Measurements from ENCODE around the gene LENG1.
A peak's percentile ranks its signal among the peaks of the same experiment; 100 is the strongest.

The LENG1 gene

GRCh38 chr19:54121259-54121658 lies 38.3 kb downstream of the LENG1 start:
- no peaks in the 10 kb centered on the region for H3K9me3 ChIP-seq
- no peaks in the 10 kb centered on the region for H3K27me3 ChIP-seq
- no peak overlapping the region for H3K4me3 ChIP-seq
- no peak for TF ChIP-seq Cebpa-rat (IDR thresholded peaks at IDR 0.05)
- no peak overlapping the region for H3K4me2 ChIP-seq
- peaks cover 86% of the 10 kb centered on the region for H3K36me3 ChIP-seq
- H3K27ac ChIP-seq: no peak overlapping the region
- peaks cover 11% of the 10 kb centered on the region for H3K4me1 ChIP-seq
- H4K20me1 ChIP-seq: 0 out of 2 replicates have a peak, but pooled peaks cover 14% of the 10 kb centered on the region
- H3K9ac ChIP-seq: no peak overlapping the region

- Histone ChIP-seq H3K27me3 (no peaks in the 10 kb centered on the region), H3K4me3 (peak within 1 kb of the TSS; percentile 94), H3K4me2 (peak within 1 kb of the TSS; percentile 94), H3K27ac (peak within 1 kb of the TSS; percentile 91), H3K9me3 (no peaks in the 10 kb centered on the region), H3K36me3 (peaks cover 61% of the 10 kb centered on the region), H4K20me1 (peaks cover 30% of the 10 kb centered on the region), H3K9ac (peak within 1 kb of the TSS; percentile 90), H3K4me1 (peaks cover 24% of the 10 kb centered on the region)
- TF ChIP-seq Cebpa-rat (IDR thresholded peaks at IDR 0.05): no peak
Observed at GRCh38 chr19:54115109-54116063, 44.1 kb downstream of the LENG1 start, which contains the start of the genes PRPF31 and TFPT. TSS of gene PRPF31 (plus strand) at chr19:54115754. CDS start at chr19:54118279, 2,525 bp downstream. TSS of gene TFPT (minus strand) at chr19:54115657. CDS start at chr19:54115269, 388 bp downstream.

GRCh38 chr19:54114340-54115108 lies 45.0 kb downstream of the LENG1 start:
- Histone ChIP-seq H3K27me3 (no peaks in the 10 kb centered on the region), H4K20me1 (peaks cover 38% of the 10 kb centered on the region), H3K36me3 (peaks cover 61% of the 10 kb centered on the region), H3K4me1 (peaks cover 24% of the 10 kb centered on the region), H3K27ac (peak overlapping the region; percentile 91), H3K9ac (peak overlapping the region; percentile 90), H3K9me3 (no peaks in the 10 kb centered on the region), H3K4me3 (peak overlapping the region; percentile 94), H3K4me2 (peak overlapping the region; percentile 94)
- no peak for TF ChIP-seq Cebpa-rat (IDR thresholded peaks at IDR 0.05)

- no peak overlapping the region for H3K4me2 ChIP-seq
- H3K4me3 ChIP-seq: no peak overlapping the region
- H4K20me1 ChIP-seq: peaks cover 54% of the 10 kb centered on the region
- no peaks in the 10 kb centered on the region for H3K27me3 ChIP-seq
- peaks cover 87% of the 10 kb centered on the region for H3K36me3 ChIP-seq
- peaks cover 11% of the 10 kb centered on the region for H3K4me1 ChIP-seq
- no peak for TF ChIP-seq Cebpa-rat (IDR thresholded peaks at IDR 0.05)
- no peaks in the 10 kb centered on the region for H3K9me3 ChIP-seq
- no peak overlapping the region for H3K27ac ChIP-seq
- H3K9ac ChIP-seq: no peak overlapping the region
Observed at GRCh38 chr19:54109651-54110050, 49.9 kb downstream of the LENG1 start.

GRCh38 chr19:54108496-54108895 lies 51.0 kb downstream of the LENG1 start:
- no peak overlapping the region for H3K4me3 ChIP-seq
- no peaks in the 10 kb centered on the region for H3K9me3 ChIP-seq
- peaks cover 84% of the 10 kb centered on the region for H3K36me3 ChIP-seq
- H3K9ac ChIP-seq: no peak overlapping the region
- H4K20me1 ChIP-seq: peaks cover 47% of the 10 kb centered on the region
- TF ChIP-seq Cebpa-rat (IDR thresholded peaks at IDR 0.05): no peak
- no peak overlapping the region for H3K27ac ChIP-seq
- no peak overlapping the region for H3K4me2 ChIP-seq
- H3K27me3 ChIP-seq: no peaks in the 10 kb centered on the region
- H3K4me1 ChIP-seq: peaks cover 12% of the 10 kb centered on the region

GRCh38 chr19:54107876-54108490 lies 51.5 kb downstream of the LENG1 start:
- Histone ChIP-seq H3K27ac (no peak overlapping the region), H3K4me1 (peaks cover 14% of the 10 kb centered on the region), H3K9me3 (no peaks in the 10 kb centered on the region), H3K9ac (no peak overlapping the region), H4K20me1 (peaks cover 47% of the 10 kb centered on the region), H3K4me2 (no peak overlapping the region), H3K27me3 (no peaks in the 10 kb centered on the region), H3K4me3 (no peak overlapping the region), H3K36me3 (peaks cover 79% of the 10 kb centered on the region)
- no peak for TF ChIP-seq Cebpa-rat (IDR thresholded peaks at IDR 0.05)

- H3K4me3 ChIP-seq: no peak overlapping the region
- peaks cover 47% of the 10 kb centered on the region for H4K20me1 ChIP-seq
- no peak for TF ChIP-seq Cebpa-rat (IDR thresholded peaks at IDR 0.05)
- H3K36me3 ChIP-seq: peaks cover 66% of the 10 kb centered on the region
- H3K4me2 ChIP-seq: no peak overlapping the region
- peaks cover 22% of the 10 kb centered on the region for H3K4me1 ChIP-seq
- H3K9me3 ChIP-seq: no peaks in the 10 kb centered on the region
- no peak overlapping the region for H3K9ac ChIP-seq
- no peak overlapping the region for H3K27ac ChIP-seq
- H3K27me3 ChIP-seq: no peaks in the 10 kb centered on the region
Observed at GRCh38 chr19:54106716-54107115, 52.8 kb downstream of the LENG1 start.

- Histone ChIP-seq H3K4me3 (no peak overlapping the region), H3K27me3 (no peaks in the 10 kb centered on the region), H3K9ac (no peak overlapping the region), H3K36me3 (peaks cover 57% of the 10 kb centered on the region), H3K4me1 (peaks cover 30% of the 10 kb centered on the region), H3K27ac (no peak overlapping the region), H3K9me3 (no peaks in the 10 kb centered on the region), H3K4me2 (no peak overlapping the region), H4K20me1 (peaks cover 42% of the 10 kb centered on the region)
- TF ChIP-seq Cebpa-rat (IDR thresholded peaks at IDR 0.05): no peak
Observed at GRCh38 chr19:54105796-54106195, 53.7 kb downstream of the LENG1 start.

Measured in BLaER1 (cell line).